AG08395 (cell line): ENCODE measurements around the gene MCU.

Experiments
- DNase-seq: peaks from one replicate; pipeline ENCODE4 v3.0.0; 2012; ENCODE audit warnings: mixed read lengths, low spot score

MCU gene

DNA sequence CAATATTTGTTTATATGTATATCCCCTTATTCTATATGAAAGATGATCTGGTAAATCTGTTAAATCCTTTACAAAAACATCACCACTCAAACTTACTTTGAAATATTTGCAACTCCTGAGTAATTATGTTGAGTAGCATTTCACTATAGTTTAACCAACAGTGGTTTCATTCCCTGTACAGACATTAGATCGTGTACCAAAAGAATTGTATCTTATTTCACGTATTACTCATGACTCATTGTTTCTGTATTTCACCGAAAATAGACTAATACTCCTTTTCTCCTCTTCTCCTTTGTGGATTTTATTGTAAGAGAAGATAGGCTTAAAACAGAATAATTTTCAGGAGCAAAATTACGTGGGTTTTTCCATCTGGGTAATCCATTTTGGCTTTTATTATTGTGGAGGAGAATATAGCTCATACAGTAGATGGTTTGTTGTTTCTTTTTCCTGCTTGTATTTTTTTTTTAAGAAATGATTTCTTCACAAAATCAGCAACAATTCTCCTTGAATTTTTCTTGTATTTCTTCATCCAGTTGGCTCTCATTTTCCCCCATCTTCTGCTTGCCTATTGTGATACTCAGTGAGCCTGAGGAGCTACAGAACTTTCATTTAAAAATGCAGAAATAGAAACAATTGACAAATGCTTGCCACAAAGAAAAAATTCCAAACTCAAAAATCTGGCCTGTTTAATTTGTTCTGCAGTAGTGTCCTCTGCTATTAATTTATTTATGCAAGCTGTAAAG lies 111.0 kb downstream of the MCU start:
- peak; percentile 41 for DNase-seq

DNA sequence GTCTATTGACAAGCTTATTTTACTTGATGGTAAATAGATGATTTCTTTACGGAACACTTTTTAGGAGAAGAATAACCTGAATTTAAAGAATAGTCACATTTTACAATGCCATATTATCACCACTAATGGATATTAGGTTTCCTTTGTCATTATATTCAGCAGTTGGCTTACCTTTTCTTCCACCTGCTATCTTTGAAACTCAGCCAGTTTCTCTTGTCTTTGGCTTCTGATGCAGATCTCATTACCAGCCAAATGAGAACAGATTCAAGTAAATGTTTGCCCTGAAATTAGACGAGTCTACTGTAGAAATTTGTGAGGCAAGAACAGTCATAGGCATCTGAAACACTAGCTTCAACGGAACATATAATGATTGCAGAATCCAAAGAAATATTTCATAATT lies 116.1 kb downstream of the MCU start:
- DNase-seq: no peak

DNA sequence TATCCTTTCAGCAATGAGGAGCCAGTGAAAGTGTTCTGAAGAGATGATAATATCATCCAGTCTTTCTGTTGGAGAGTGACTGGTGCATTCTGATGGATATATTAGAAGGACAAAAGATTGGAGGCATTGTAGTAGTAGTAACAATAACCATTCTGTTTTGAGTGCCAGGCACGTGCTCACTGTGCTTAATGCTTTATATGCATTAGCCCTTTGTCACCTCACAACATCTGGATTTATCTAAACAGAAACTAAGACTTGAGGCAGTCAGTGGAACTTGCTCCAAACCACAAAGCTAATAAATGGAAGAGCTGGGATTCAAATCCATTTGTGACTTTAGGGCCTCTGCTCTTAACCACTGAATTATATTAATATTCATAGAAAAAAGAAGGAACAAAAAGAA lies 117.1 kb downstream of the MCU start:
- no peak for DNase-seq

DNA sequence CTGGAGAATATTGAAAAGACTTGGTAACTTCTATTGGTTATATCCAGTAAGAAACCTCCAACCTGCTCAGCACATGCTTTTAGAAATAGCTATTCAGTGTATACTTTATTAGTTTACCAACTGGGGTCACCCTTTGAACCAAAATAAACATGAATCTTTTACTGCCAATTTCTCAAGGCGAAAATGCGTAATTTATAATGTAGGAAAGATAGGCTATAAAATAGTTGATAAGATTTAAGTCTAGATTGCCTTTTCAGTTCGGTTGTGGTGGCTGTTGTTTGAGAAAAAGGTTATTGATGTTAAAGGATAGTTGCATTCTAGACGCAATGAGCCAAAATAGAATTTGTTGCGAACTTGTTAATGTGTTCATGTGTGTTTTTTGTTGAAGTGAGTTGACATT lies 119.0 kb downstream of the MCU start:
- DNase-seq: no peak

GRCh38 chr10:72812415-72812752 lies 120.4 kb downstream of the MCU start:
- peak; percentile 8 for DNase-seq

GRCh38 chr10:72812753-72813430 lies 120.9 kb downstream of the MCU start:
- DNase-seq: peak; percentile 73

GRCh38 chr10:72814099-72814790 lies 122.3 kb downstream of the MCU start:
- no peak for DNase-seq

- DNase-seq: no peak
Observed at GRCh38 chr10:72816565-72816964, 124.6 kb downstream of the MCU start.

- no peak for DNase-seq
Observed at GRCh38 chr10:72818076-72818475, 126.1 kb downstream of the MCU start.

DNA sequence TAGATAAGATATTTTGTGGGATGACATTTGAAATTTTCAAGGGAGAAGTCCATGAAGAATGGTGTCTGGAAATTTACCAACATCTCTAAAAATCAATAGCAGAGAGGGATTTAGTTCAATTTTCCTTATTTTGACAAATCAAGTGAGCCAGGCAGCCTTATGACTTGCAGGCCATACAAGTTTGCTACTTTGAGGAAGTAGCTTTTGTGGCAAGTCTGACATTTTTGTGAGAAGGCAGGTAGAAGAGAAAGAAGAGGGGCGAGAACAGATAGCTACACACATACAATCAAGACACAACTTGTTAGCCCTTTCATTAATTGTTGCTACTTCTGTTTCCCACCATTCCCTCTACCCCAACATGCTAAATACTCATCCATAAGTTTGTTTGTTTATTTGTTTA lies 127.1 kb downstream of the MCU start:
- DNase-seq: no peak

DNA sequence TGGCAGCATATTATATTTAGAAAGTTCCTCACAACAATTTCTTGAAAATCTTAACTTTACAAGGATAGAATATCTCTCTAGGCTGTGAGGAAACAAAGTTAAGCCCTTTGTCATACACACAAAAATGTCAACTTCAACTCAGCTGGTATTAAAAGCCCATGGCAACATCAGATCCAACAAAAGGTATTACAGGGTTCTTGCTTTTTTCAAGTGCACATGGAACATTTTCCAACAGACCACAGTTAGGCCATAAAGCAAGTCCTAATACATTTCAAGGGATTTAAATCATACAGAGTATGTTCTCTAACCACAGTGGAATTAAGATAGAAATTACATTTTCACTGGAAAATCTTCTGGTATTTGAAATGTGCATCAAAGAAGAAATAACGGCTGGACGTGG lies 129.7 kb downstream of the MCU start:
- DNase-seq: no peak

DNA sequence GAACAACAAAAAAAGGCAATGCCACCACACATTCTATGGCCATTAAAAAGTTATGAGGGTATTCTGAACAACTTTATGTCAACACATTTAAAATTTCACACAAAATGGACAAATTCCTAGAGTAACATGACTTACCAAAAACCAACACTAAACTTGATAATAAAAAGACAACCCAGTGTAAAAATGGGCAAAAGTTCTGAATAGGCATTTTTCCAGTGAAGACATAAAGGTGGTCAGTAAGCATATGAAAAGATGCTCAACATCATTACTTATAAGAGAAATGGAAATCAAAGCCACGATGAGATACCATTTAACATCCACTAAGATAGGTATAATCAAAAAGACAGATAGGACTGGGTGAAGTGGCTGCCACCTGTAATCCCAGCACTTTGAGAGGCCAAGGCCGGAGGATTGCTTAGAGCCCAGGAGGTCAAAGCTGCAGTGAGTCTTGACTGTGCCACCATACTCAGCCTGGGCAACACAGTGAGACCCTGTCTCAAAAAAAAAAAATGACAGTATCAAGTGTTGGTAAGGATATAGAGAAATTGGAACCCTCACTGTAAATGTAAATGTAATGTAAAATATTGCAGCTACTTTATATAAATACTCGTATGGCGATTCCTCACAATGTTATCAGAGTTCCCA lies 130.5 kb downstream of the MCU start:
- DNase-seq: no peak

GRCh38 chr10:72825163-72825562 lies 133.2 kb downstream of the MCU start:
- DNase-seq: no peak

DNA sequence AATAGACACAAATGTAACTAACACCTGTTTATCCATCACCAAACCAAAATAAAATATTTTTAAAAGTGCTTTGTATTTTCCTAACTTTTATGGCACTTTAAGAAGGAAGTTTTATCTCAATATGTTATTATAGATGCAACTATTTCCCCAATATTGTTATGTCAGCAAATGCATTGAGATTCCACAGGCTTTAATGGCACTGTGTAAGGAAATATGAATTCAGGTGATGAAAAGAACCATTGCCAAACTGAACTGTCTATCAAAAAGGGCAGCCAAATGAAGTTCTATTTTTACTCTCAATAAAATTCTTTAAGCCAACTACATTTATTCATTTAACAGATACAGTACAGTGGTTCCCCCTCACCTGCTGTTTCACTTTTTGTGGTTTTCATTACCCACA lies 134.4 kb downstream of the MCU start:
- no peak for DNase-seq

GRCh38 chr10:72828294-72828693 lies 136.4 kb downstream of the MCU start:
- no peak for DNase-seq

DNA sequence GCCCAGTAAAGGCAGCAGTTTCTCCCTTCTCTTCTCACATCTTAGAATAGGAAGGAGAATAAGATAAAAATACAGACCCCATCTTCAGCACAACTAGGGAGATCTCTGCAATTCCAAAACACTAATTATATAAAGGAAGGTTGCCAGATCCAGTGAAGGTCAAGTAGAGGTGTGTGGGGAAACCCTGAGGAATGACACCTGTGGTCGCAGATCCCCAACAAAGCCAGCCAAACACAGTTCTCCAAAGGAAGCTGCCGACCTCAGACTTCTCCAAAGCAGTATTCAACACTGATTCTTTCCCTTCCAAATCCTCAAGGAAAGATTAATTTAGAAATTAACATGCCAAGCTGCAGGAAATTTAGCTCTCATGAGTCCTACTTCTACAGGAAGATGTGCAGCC lies 138.7 kb downstream of the MCU start:
- DNase-seq: no peak

DNA sequence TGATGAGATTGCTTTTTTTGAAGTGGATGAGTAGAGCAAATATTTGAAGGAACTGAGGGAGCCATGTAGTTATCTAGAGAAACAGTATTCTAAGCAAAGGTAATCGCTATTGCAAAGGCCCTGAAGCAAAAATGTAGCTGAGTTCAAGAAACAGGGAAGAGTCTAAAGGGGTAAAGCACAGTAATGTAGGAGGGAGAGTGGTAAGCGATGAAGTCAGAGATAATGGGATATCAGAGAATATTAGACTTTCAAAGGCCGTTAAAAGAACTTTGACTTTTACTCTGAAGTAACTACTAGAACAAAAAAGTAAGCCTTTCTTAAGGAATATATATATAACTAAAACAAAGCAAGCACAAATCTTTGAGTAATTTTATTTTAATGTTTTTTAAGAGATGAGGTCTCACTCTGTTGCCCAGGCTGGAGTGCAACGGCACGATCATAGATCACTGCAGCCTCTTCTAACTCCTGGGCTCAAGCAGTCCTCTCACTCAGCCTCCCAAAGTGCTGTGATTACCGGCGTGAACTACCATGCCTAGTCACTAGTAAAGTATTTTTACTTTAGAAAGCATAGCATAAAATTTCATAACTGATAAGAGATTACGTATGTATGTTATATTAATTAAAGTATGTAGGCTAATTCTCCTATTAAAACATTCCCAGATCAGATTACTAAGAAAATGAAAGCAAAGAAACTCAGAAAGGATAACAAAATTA lies 139.9 kb downstream of the MCU start:
- no peak for DNase-seq

- no peak for DNase-seq
Observed at GRCh38 chr10:72832701-72833100, 140.8 kb downstream of the MCU start.

GRCh38 chr10:72834183-72834825 lies 142.4 kb downstream of the MCU start:
- DNase-seq: peak; percentile 63

GRCh38 chr10:72840319-72840718 lies 148.4 kb downstream of the MCU start:
- no peak for DNase-seq

DNA sequence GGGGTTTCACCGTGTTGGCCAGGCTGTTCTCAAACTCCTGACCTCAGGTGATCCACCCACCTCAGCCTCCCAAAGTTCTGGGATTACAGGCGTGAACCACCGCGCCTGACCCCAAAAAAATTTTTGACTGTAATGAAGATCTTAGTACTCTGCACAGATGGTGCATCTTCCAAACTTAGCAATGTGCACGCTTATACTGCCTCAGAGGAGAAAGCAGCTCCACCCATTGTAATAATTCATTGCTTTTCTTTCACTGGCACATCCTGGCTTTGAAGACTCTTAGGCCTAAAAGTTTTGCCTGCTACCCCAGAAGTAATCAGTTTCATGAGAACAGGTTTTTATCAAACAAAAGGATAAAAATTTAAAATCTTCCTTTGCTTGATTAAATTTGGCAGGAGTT lies 149.5 kb downstream of the MCU start:
- DNase-seq: no peak

DNA sequence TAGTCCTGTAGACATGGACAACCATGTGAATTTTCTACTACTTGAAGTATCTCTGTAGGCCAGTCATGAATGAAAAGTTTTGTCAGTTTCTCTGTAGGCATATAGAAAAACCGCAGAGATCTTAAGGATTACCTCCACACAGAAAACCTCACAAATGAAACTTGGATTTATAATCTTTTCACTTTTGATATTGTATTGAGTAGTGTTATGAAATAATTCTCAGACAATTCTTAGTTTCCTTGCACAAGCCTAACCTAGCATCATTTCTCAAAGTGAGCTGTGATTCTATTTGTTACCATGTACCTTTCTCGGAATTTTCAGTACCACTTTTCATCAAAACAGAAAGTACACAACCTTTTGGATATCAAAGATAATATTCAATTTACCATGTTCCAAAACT lies 150.2 kb downstream of the MCU start:
- DNase-seq: no peak
